ENCODE data around the gene PRPF6. TPM values are rescaled to one million over a fixed set of nuclear protein-coding genes. Genes with fewer than 3 reads are reported as not detected.

Gene PRPF6
- total and polyA plus RNA-seq, 2 of the 13 experiments (the other 11 are each of a cell fraction or from before 2014, with no cell fraction given) = 63.7 to 101 TPM

GRCh38 chr20:64079273-64080012 is 98.5 kb downstream of the PRPF6 start, which contains the start of gene RGS19 (continued):
- TF ChIP-seq ZNF160 (CRISPR knock-in tag; IDR thresholded peaks at IDR 0.05) = no peak
- TF ChIP-seq, protein P1, sequence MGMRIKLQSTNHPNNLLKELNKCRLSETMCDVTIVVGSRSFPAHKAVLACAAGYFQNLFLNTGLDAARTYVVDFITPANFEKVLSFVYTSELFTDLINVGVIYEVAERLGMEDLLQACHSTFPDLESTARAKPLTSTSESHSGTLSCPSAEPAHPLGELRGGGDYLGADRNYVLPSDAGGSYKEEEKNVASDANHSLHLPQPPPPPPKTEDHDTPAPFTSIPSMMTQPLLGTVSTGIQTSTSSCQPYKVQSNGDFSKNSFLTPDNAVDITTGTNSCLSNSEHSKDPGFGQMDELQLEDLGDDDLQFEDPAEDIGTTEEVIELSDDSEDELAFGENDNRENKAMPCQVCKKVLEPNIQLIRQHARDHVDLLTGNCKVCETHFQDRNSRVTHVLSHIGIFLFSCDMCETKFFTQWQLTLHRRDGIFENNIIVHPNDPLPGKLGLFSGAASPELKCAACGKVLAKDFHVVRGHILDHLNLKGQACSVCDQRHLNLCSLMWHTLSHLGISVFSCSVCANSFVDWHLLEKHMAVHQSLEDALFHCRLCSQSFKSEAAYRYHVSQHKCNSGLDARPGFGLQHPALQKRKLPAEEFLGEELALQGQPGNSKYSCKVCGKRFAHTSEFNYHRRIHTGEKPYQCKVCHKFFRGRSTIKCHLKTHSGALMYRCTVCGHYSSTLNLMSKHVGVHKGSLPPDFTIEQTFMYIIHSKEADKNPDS (CRISPR knock-in tag; IDR thresholded peaks at IDR 0.05) = no peak
- TF ChIP-seq ZNF891 (CRISPR knock-in tag; IDR thresholded peaks at IDR 0.05) = peak; percentile 42; the same call in 1 of the 2 replicates
- no peak for TF ChIP-seq MTF2 (CRISPR knock-in tag; IDR thresholded peaks at IDR 0.05; ENCODE audit: borderline replicate concordance)
- no peak for TF ChIP-seq ATF1 (CRISPR knock-in tag; IDR thresholded peaks at IDR 0.05)
- TF ChIP-seq ZFP36L1 (CRISPR knock-in tag; IDR thresholded peaks at IDR 0.05) = no peak
- no peak for TF ChIP-seq ZFP36 (IDR thresholded peaks at IDR 0.05; ENCODE audit: borderline replicate concordance, low read depth, low read length, partially characterized antibody)
- TF ChIP-seq CEBPG (CRISPR knock-in tag; IDR thresholded peaks at IDR 0.05) = peak; percentile 38; the same call in 1 of the 2 replicates
- no peak for TF ChIP-seq ZNF10 (CRISPR knock-in tag; IDR thresholded peaks at IDR 0.05; ENCODE audit: borderline replicate concordance, low read depth)
- TF ChIP-seq ZBTB14 (CRISPR knock-in tag; IDR thresholded peaks at IDR 0.05) = peak; percentile 89
- no peak for TF ChIP-seq TEF (CRISPR knock-in tag; IDR thresholded peaks at IDR 0.05)
- no peak for TF ChIP-seq SCMH1 (CRISPR knock-in tag; IDR thresholded peaks at IDR 0.05; ENCODE audit: borderline replicate concordance)
- TF ChIP-seq CEBPB (IDR thresholded peaks at IDR 0.05; ENCODE audit: borderline replicate concordance, low read depth, low read length) = no peak
- TF ChIP-seq ZNF121 (CRISPR knock-in tag; IDR thresholded peaks at IDR 0.05) = no peak
- TF ChIP-seq, protein P2, sequence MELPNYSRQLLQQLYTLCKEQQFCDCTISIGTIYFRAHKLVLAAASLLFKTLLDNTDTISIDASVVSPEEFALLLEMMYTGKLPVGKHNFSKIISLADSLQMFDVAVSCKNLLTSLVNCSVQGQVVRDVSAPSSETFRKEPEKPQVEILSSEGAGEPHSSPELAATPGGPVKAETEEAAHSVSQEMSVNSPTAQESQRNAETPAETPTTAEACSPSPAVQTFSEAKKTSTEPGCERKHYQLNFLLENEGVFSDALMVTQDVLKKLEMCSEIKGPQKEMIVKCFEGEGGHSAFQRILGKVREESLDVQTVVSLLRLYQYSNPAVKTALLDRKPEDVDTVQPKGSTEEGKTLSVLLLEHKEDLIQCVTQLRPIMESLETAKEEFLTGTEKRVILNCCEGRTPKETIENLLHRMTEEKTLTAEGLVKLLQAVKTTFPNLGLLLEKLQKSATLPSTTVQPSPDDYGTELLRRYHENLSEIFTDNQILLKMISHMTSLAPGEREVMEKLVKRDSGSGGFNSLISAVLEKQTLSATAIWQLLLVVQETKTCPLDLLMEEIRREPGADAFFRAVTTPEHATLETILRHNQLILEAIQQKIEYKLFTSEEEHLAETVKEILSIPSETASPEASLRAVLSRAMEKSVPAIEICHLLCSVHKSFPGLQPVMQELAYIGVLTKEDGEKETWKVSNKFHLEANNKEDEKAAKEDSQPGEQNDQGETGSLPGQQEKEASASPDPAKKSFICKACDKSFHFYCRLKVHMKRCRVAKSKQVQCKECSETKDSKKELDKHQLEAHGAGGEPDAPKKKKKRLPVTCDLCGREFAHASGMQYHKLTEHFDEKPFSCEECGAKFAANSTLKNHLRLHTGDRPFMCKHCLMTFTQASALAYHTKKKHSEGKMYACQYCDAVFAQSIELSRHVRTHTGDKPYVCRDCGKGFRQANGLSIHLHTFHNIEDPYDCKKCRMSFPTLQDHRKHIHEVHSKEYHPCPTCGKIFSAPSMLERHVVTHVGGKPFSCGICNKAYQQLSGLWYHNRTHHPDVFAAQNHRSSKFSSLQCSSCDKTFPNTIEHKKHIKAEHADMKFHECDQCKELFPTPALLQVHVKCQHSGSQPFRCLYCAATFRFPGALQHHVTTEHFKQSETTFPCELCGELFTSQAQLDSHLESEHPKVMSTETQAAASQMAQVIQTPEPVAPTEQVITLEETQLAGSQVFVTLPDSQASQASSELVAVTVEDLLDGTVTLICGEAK (IDR thresholded peaks at IDR 0.05) = no peak
- TF ChIP-seq, protein P2 (CRISPR knock-in tag; IDR thresholded peaks at IDR 0.05) = no peak; the same call in 1 of the 2 replicates
- TF ChIP-seq ZNF205 (CRISPR knock-in tag; IDR thresholded peaks at IDR 0.05) = peak; percentile 53; the same call in 1 of the 2 replicates

All from HepG2 (cell line).